Measurements from ENCODE around the gene NELFCD.

DNA sequence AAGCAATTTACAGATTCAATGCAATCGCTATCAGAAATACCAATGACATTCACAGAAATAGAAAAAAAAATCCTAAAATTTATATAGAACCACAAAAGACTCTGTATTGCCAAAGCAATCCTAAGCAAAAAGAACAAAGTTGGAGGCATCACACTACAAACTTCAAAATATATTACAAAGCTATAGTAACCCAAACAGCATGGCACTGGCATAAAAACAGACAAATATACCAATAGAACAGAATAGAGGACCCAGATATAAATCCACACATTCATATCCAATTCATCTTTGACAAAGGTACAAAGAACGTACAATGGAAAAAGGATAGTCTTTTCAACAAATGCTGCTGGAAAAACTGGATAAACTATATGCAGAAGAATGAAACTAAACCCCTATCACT, 11.6 kb upstream of the NELFCD start:
- TF ChIP-seq, protein P1, sequence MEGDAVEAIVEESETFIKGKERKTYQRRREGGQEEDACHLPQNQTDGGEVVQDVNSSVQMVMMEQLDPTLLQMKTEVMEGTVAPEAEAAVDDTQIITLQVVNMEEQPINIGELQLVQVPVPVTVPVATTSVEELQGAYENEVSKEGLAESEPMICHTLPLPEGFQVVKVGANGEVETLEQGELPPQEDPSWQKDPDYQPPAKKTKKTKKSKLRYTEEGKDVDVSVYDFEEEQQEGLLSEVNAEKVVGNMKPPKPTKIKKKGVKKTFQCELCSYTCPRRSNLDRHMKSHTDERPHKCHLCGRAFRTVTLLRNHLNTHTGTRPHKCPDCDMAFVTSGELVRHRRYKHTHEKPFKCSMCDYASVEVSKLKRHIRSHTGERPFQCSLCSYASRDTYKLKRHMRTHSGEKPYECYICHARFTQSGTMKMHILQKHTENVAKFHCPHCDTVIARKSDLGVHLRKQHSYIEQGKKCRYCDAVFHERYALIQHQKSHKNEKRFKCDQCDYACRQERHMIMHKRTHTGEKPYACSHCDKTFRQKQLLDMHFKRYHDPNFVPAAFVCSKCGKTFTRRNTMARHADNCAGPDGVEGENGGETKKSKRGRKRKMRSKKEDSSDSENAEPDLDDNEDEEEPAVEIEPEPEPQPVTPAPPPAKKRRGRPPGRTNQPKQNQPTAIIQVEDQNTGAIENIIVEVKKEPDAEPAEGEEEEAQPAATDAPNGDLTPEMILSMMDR (IDR thresholded peaks at IDR 0.05; ENCODE audit: insufficient read depth, low read depth, low read length) = no peak
- TF ChIP-seq EZH2 (IDR thresholded peaks at IDR 0.05; ENCODE audit: insufficient read depth, low read length) = no peak

Measured in astrocyte (in vitro differentiated cells and primary cell).